HCT116 (cell line): ENCODE results near the gene BCKDHB. TPM values are rescaled to one million over a fixed set of nuclear protein-coding genes. Genes with fewer than 3 reads are reported as not detected.

ENCODE experiments used
- ATAC-seq: fragments of 200-7000 bp; cut with Tn5 transposase; 2 replicates; pipeline ENCODE4 v1.9.1; 2020; ENCODE audit warnings: mild to moderate bottlenecking, moderate library complexity
- BruUV-seq: library from RNA; stranded (reverse); fragments of 400-500 nt; replicated peaks from 2 replicates; lab custom pipeline; 2021; lab: Mats Ljungman, UMichigan
- CTCF ChIA-PET: fragments of 300-600 bp; sonication (Branson Sonifier 250); formaldehyde crosslinking; loops from one replicate; lab custom pipeline; 2021; ENCODE audit warnings: antibody characterized with exemption; lab: Charles Lee
- POLR2A ChIA-PET: fragments of 300-600, 350-600 bp; sonication (Branson Sonifier 250); formaldehyde crosslinking; loops from one replicate; lab custom pipeline; 2021; ENCODE audit warnings: antibody characterized with exemption; lab: Charles Lee
- RAD21 ChIA-PET, 2 experiments: fragments of 300-600 bp; sonication (Branson Sonifier 250); formaldehyde crosslinking; loops; one replicate each; lab custom pipeline; 2023; ENCODE audit warnings: low total read pairs in 2 of 2; ENCODE audit not compliant: uncharacterized antibody in 2 of 2, unreplicated experiment in 2 of 2, low non-redundant PET in 1 of 2; lab: Charles Lee
- DNase-seq: peaks from one replicate; pipeline ENCODE4 v3.0.0-alpha.2; 2010; ENCODE audit warnings: low read depth, low spot score
- H2AFZ ChIP-seq: fragments of 200-600 bp; shearing (Covaris generic), sonication (generic); 2 replicates; pipeline ENCODE4 v1.6.1; 2017; ENCODE audit warnings: low read depth, mixed run types, mixed read lengths, antibody characterized with exemption, low read length; ENCODE audit not compliant: poor library complexity, severe bottlenecking
- H3K27ac ChIP-seq: 2 replicates; pipeline ENCODE4 v1.5.1; 2012; ENCODE audit warnings: low read depth, low read length
- H3K27me3 ChIP-seq: fragments of 200-600 bp; sonication (generic); 2 replicates; pipeline ENCODE4 v1.6.1; 2016; ENCODE audit warnings: mixed run types, low read length, mixed read lengths; ENCODE audit not compliant: insufficient read depth
- H3K36me3 ChIP-seq, 2 experiments: fragments of 200-500 bp in 1 of 2; fragments of 200-600 bp in 1 of 2; sonication (Bioruptor generic) in 1 of 2; sonication (generic) in 1 of 2; 2 replicates each; pipeline versions ENCODE4 v1.5.1 to v1.6.1; 2014 to 2016; ENCODE audit warnings: low read length in 2 of 2, inconsistent platforms in 1 of 2, mixed read lengths in 1 of 2, mixed run types in 1 of 2; ENCODE audit not compliant: insufficient read depth in 2 of 2, control insufficient read depth in 1 of 2
- H3K4me1 ChIP-seq, 2 experiments: fragments of 200-600 bp in 1 of 2; sonication (generic) in 1 of 2; 2 replicates each; pipeline versions ENCODE4 v1.5.1 to v1.6.1; 2012 to 2017; ENCODE audit warnings: low read length in 2 of 2, inconsistent platforms in 1 of 2, mild to moderate bottlenecking in 1 of 2, mixed read lengths in 1 of 2, mixed run types in 1 of 2, moderate library complexity in 1 of 2; ENCODE audit not compliant: insufficient read depth in 2 of 2, control insufficient read depth in 1 of 2
- H3K4me2 ChIP-seq: fragments of 200-600 bp; sonication (generic); 2 replicates; pipeline ENCODE4 v1.6.1; 2017; ENCODE audit warnings: mixed run types, low read length, mixed read lengths
- H3K4me3 ChIP-seq, 2 experiments: fragments of 200-600 bp in 1 of 2; sonication (generic) in 1 of 2; replicated peaks in 1 of 2; 2 replicates each; pipeline ENCODE4 v1.5.1; 2011 to 2016; ENCODE audit warnings: low read length in 2 of 2, control low read depth in 1 of 2, low read depth in 1 of 2, mild to moderate bottlenecking in 1 of 2, mixed read lengths in 1 of 2, mixed run types in 1 of 2
- H3K79me2 ChIP-seq: fragments of 200-600 bp; sonication (generic); 2 replicates; pipeline ENCODE4 v1.6.1; 2017; ENCODE audit warnings: mild to moderate bottlenecking, mixed run types, low read length, moderate library complexity, mixed read lengths; ENCODE audit not compliant: insufficient read depth
- H3K9ac ChIP-seq: fragments of 200-600 bp; sonication (generic); 2 replicates; pipeline ENCODE4 v1.6.1; 2016; ENCODE audit warnings: low read length, mixed read lengths
- H3K9me2 ChIP-seq: fragments of 200-600 bp; sonication (generic), shearing (Covaris generic); 2 replicates; pipeline ENCODE4 v1.6.1; 2017; ENCODE audit warnings: mixed run types, mild to moderate bottlenecking, moderate library complexity; ENCODE audit not compliant: insufficient read depth
- H3K9me3 ChIP-seq, 2 experiments: fragments of 200-500 bp in 1 of 2; fragments of 200-600 bp in 1 of 2; sonication (Bioruptor generic) in 1 of 2; sonication (generic) in 1 of 2; 2 replicates each; pipeline ENCODE4 v1.6.1; 2014 to 2017; ENCODE audit warnings: low read length in 2 of 2, mixed read lengths in 2 of 2, inconsistent platforms in 1 of 2, low read depth in 1 of 2, mild to moderate bottlenecking in 1 of 2, mixed run types in 1 of 2, moderate library complexity in 1 of 2; ENCODE audit not compliant: control insufficient read depth in 1 of 2, insufficient read depth in 1 of 2
- H4K20me1 ChIP-seq: fragments of 200-600 bp; sonication (generic), shearing (Covaris generic); 2 replicates; pipeline ENCODE4 v1.6.1; 2017; ENCODE audit warnings: mixed run types, mild to moderate bottlenecking, moderate library complexity; ENCODE audit not compliant: insufficient read depth
- CBX3 ChIP-seq: IDR thresholded peaks from 2 replicates; pipeline ENCODE4 v1.6.1; 2012; ENCODE audit warnings: low read depth
- CEBPB ChIP-seq: IDR thresholded peaks from 2 replicates; pipeline ENCODE4 v1.6.1; 2012; ENCODE audit warnings: low read depth
- EZH2 ChIP-seq: fragments of 200-600 bp; sonication (generic); IDR thresholded peaks from 2 replicates; pipeline ENCODE4 v1.6.1; 2017; ENCODE audit warnings: antibody characterized with exemption, mixed run types
- JUND ChIP-seq: IDR thresholded peaks from 2 replicates; pipeline ENCODE4 v1.6.1; 2012
- POLR2A ChIP-seq: IDR thresholded peaks from 2 replicates; pipeline ENCODE4 v1.7.0; 2011; ENCODE audit warnings: borderline replicate concordance; ENCODE audit not compliant: insufficient read depth, insufficient read length; ENCODE audit errors: extremely low read depth
- SRF ChIP-seq: IDR thresholded peaks from 2 replicates; pipeline ENCODE4 v1.6.1; 2012; ENCODE audit warnings: low read depth
- ZNF274 ChIP-seq: fragments of 200-500 bp; sonication (Bioruptor generic); IDR thresholded peaks from 2 replicates; pipeline ENCODE4 v1.6.1; 2014; ENCODE audit warnings: mild to moderate bottlenecking, low read depth, low read length, inconsistent platforms
- intact Hi-C: fragments of 100-400 bp; cut with micrococcal nuclease; formaldehyde crosslinking; loops from 2 replicates; pipeline ENCODE4 v1.10.0; 2022
- total RNA-seq: library from RNA; stranded (reverse); gene quantifications from one replicate; pipeline ENCODE4 v1.2.1, GENCODE V29; 2021; ENCODE audit not compliant: unreplicated experiment
- TF ChIP-seq, protein P1 (sequence below), 3 experiments: fragments of 200-600 bp in 1 of 3; sonication (generic) in 1 of 3; IDR thresholded peaks in 2 of 3; conservative IDR thresholded peaks in 1 of 3; 2 replicates each; pipeline ENCODE4 v1.5.1; 2012 to 2017; ENCODE audit warnings: low read depth in 2 of 3, low read length in 2 of 3, antibody characterized with exemption in 1 of 3, borderline replicate concordance in 1 of 3, control low read depth in 1 of 3, mild to moderate bottlenecking in 1 of 3, mixed read lengths in 1 of 3, mixed run types in 1 of 3, moderate library complexity in 1 of 3; ENCODE audit not compliant: insufficient read depth in 1 of 3
- TF ChIP-seq, protein P2 (sequence below): IDR thresholded peaks from 2 replicates; pipeline ENCODE4 v1.6.1; 2011; ENCODE audit warnings: mild to moderate bottlenecking, low read length, moderate library complexity; ENCODE audit not compliant: insufficient replicate concordance; ENCODE audit errors: extremely low read depth
- TF ChIP-seq, protein P3 (sequence below): IDR thresholded peaks from 2 replicates; pipeline ENCODE4 v1.6.1; 2012; ENCODE audit warnings: low read depth
- TF ChIP-seq, protein P4 (sequence below): IDR thresholded peaks from 2 replicates; pipeline ENCODE4 v1.6.1; 2012
- TF ChIP-seq, protein P5 (sequence below): IDR thresholded peaks from 2 replicates; pipeline ENCODE4 v1.6.1; 2012

Gene BCKDHB
- total RNA-seq, 1 experiment from 2014 or later, result 11.2 TPM

DNA sequence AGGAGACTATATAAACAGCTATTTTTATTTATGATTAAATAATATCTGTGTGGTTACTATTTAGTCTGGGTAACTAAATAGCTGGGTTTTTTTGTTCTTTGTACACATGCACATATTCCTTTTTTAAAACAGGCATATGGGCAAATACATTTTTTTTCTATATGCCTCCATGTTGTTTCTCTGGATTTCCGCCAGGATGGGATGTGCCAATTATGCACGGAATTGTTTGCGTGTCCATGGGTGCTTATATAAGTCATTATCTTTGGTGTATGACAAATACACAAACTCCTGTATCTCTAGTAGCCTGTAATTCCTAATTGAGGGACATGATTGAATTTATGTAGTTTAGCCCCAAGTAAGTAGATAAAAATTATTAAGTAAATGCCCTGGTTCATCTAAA is 226.9 kb downstream of the BCKDHB start:
- H3K4me2 ChIP-seq, result no peak overlapping the region
- no peak overlapping the region for H3K27ac ChIP-seq
- RAD21 ChIA-PET, result no interaction called here
- no peaks in the 10 kb centered on the region for H3K9me2 ChIP-seq
- DNase-seq (no peak), ATAC-seq (no peak)
- H3K9ac ChIP-seq, result no peak overlapping the region
- TF ChIP-seq JUND (no peak), CEBPB (no peak), POLR2A (no peak), CBX3 (no peak), SRF (no peak), ZNF274 (no peak), EZH2 (no peak)
- TF ChIP-seq, protein P1, sequence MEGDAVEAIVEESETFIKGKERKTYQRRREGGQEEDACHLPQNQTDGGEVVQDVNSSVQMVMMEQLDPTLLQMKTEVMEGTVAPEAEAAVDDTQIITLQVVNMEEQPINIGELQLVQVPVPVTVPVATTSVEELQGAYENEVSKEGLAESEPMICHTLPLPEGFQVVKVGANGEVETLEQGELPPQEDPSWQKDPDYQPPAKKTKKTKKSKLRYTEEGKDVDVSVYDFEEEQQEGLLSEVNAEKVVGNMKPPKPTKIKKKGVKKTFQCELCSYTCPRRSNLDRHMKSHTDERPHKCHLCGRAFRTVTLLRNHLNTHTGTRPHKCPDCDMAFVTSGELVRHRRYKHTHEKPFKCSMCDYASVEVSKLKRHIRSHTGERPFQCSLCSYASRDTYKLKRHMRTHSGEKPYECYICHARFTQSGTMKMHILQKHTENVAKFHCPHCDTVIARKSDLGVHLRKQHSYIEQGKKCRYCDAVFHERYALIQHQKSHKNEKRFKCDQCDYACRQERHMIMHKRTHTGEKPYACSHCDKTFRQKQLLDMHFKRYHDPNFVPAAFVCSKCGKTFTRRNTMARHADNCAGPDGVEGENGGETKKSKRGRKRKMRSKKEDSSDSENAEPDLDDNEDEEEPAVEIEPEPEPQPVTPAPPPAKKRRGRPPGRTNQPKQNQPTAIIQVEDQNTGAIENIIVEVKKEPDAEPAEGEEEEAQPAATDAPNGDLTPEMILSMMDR (IDR thresholded peaks at IDR 0.05 in 2 of 3, conservative IDR thresholded peaks at IDR 0.05 in 1 of 3; ENCODE audit: borderline replicate concordance in 1 of 3, insufficient read depth in 1 of 3, low read depth in 2 of 3, low read length in 2 of 3), result no peak
- TF ChIP-seq, protein P2, sequence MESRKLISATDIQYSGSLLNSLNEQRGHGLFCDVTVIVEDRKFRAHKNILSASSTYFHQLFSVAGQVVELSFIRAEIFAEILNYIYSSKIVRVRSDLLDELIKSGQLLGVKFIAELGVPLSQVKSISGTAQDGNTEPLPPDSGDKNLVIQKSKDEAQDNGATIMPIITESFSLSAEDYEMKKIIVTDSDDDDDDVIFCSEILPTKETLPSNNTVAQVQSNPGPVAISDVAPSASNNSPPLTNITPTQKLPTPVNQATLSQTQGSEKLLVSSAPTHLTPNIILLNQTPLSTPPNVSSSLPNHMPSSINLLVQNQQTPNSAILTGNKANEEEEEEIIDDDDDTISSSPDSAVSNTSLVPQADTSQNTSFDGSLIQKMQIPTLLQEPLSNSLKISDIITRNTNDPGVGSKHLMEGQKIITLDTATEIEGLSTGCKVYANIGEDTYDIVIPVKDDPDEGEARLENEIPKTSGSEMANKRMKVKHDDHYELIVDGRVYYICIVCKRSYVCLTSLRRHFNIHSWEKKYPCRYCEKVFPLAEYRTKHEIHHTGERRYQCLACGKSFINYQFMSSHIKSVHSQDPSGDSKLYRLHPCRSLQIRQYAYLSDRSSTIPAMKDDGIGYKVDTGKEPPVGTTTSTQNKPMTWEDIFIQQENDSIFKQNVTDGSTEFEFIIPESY, result no peak
- TF ChIP-seq, protein P3, sequence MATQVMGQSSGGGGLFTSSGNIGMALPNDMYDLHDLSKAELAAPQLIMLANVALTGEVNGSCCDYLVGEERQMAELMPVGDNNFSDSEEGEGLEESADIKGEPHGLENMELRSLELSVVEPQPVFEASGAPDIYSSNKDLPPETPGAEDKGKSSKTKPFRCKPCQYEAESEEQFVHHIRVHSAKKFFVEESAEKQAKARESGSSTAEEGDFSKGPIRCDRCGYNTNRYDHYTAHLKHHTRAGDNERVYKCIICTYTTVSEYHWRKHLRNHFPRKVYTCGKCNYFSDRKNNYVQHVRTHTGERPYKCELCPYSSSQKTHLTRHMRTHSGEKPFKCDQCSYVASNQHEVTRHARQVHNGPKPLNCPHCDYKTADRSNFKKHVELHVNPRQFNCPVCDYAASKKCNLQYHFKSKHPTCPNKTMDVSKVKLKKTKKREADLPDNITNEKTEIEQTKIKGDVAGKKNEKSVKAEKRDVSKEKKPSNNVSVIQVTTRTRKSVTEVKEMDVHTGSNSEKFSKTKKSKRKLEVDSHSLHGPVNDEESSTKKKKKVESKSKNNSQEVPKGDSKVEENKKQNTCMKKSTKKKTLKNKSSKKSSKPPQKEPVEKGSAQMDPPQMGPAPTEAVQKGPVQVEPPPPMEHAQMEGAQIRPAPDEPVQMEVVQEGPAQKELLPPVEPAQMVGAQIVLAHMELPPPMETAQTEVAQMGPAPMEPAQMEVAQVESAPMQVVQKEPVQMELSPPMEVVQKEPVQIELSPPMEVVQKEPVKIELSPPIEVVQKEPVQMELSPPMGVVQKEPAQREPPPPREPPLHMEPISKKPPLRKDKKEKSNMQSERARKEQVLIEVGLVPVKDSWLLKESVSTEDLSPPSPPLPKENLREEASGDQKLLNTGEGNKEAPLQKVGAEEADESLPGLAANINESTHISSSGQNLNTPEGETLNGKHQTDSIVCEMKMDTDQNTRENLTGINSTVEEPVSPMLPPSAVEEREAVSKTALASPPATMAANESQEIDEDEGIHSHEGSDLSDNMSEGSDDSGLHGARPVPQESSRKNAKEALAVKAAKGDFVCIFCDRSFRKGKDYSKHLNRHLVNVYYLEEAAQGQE, result no peak
- TF ChIP-seq, protein P4, sequence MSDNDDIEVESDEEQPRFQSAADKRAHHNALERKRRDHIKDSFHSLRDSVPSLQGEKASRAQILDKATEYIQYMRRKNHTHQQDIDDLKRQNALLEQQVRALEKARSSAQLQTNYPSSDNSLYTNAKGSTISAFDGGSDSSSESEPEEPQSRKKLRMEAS, result no peak
- TF ChIP-seq, protein P5, sequence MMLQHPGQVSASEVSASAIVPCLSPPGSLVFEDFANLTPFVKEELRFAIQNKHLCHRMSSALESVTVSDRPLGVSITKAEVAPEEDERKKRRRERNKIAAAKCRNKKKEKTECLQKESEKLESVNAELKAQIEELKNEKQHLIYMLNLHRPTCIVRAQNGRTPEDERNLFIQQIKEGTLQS, result no peak
- TF ChIP-seq, all 23 proteins: peak for 0
- no TSS peak for BruUV-seq
- H4K20me1 ChIP-seq, result no peaks in the 10 kb centered on the region
- intact Hi-C loops, result loop anchor here (10.0 kb wide), 1 partner anchor 199 kb away; no protein-coding TSS in a partner anchor
- no peaks in the 10 kb centered on the region for H3K36me3 ChIP-seq
- no peak overlapping the region for H2AFZ ChIP-seq
- ChIA-PET CTCF (no interaction called here), POLR2A (no interaction called here)
- no peaks in the 10 kb centered on the region for H3K4me1 ChIP-seq
- no peaks in the 10 kb centered on the region for H3K9me3 ChIP-seq
- H3K79me2 ChIP-seq, result no peaks in the 10 kb centered on the region
- no peak overlapping the region for H3K4me3 ChIP-seq
- no peaks in the 10 kb centered on the region for H3K27me3 ChIP-seq
